SHP77 treated with DMSO at 0.1 percent for 48 hours (cell line): ENCODE data around the gene MYOM1.

Source experiments
- DNase-seq: peaks from one replicate; lab custom pipeline; 2025; lab: John Stamatoyannopoulos, UW

The MYOM1 gene

DNA sequence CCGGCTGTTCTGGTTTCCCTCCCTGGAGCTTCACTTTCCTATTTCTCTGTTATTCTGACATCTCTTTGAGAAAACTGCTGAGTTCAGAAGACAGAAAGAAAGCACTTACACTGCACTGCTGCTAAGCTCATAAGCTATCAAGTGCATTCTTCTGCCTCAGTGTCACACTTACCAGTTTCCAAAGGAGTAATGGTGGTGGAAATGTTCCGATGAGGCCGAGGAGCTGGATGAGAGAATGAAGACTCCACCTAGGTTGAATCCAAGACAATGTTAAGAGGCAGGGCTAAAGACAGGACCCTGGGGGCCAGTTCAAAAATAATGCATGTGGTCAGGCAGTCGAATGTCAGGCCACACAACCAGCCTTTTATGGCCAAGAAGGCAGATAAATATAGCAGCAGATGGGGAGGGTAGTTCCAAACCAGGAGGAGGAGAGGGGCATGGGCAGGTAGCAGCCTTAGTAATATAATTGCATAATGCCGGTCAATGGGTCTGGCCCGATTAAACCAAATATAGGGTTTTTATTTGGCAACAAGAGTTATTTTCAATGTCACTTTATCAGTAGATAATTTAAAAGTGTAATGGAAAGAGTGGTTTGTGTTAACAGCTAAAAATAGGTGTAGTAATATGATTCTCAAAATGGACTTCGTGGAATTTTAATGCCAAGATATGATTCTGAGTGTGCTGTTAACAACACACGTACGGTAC lies at the start of gene MYOM1:
Gene MYOM1 (minus strand): TSS at position 338 of the 705 bp plus-strand sequence. CDS start 4,745 bp downstream, outside the sequence.
- DNase-seq = no peak

DNA sequence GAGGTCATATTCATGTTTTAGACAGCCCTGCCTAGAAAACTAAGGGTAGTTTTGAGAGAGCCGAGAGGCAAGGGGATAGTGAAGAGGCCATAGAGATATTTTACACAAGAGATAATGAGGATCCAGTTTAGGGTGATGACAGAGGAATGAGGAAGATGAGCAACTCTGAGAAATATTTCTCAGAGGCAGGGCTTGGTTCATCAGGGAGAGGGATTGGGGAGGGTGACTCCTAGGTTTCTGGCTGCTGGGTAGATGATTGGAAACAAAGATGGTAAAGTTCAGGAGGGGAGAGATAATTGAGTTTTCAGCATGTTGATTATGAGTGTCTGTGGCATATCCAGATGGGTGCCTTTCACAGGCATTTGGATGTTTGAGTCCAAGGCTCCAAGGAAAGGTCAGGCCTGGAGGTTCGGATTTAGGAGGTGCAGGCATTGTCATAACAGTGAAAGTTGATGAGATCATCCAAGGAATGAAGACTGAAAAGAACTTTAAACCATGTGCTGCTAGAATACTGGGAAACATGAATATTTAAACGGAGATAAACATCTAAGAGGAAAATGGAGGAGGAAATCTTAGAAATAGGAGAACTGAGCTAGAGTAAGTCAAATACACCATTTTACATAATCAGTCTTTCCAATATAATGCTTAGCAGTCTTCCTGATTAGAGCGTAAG lies 49.6 kb upstream of the MYOM1 start:
- no peak for DNase-seq

DNA sequence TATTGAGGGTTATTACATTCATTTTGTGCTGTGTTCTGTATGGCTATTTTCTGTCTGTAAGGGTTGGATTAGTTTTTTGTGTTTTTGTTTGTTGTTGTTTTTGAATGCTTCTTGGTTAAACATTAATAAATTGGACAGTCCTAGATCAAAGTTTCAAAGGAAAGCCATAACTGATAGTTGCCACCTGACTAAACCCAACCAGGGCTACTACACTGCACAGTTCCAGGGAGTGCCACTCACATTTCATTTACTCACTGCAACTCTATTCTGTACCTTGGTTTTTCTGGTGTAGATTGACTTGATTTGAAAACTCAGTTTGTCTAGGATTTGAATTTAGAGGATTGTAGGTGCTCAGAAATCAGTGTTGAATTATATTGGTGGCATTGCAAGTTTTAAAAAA lies 48.5 kb upstream of the MYOM1 start:
- DNase-seq = no peak

DNA sequence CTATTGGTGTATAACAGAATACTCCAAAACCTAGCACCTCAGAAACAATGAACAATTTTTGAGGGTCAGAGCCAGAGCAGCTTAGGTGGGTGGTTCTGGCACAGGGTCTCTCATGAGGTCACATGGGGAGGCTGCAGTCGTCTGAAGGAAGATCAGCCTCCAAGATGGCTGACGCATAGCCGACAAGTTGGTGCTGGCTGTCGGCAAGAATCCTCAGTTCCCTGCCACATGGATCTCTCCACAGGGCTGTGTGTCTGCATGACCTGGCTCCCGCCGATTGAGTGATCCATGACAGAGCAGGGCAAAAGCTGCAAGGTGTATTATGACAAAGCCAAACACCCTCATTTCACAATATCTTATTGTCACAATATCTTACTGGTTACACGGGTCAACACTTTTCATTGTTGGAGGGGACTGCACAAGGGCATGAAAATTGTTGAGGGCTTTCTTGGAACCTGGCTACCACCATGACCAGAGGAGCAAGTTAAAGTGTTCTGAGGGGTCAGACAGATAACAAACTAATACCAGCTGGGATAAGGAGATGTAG lies 46.4 kb upstream of the MYOM1 start:
- DNase-seq = no peak

DNA sequence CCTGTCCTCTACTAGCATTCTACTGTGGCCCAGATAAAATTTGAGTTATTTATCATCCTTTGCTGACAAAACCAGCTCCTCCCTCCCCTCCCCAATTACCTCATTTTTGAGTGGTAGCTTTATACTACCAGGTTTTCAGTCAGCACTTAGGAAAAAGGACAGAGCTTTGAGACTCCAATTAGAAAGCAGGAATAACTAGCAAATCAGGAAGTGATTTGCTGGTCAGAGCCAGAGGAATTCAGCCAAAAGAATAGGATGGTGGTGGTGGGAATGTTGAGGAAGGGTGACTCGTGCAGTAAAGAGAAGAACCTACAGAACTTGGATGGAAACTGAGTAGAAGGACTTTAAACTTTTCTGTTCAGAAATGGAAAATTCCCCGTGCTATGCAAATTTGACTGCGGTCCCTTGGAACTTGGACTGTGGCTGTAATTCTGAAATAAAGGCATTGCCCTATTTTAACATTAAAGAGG lies 45.8 kb upstream of the MYOM1 start:
- no peak for DNase-seq

GRCh38 chr18:3264362-3264761 lies 44.6 kb upstream of the MYOM1 start:
- DNase-seq = no peak

DNA sequence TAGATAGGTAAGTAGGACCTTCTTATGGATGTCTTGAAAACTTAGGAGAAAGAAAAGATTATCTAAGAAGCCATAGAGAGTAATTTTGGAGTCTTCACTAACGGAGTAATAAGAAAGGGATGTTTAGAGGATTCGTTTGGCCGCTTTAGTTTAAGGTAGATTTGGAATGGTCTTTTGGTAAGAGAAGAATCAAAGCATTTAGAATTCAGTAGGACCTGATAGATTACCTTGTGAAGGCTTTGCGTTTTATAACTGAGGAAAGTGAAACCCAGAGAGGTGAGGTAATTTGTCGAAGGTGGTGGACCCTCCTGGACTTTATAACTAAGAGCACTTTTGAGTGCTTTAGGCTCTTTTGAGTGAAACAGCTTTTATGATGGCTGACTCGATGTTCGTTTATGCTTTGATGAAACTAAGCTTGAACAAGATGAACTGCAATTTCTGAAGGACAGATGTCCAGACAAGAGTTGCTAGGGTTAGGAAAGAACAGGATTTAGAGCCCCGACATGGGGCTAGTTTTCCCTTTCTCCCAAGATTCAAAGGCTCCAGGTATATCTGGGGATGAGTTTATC lies 43.4 kb upstream of the MYOM1 start:
- no peak for DNase-seq

- DNase-seq = no peak
These were observed 42.7 kb upstream of the MYOM1 start for GRCh38 chr18:3262234-3263131.

DNA sequence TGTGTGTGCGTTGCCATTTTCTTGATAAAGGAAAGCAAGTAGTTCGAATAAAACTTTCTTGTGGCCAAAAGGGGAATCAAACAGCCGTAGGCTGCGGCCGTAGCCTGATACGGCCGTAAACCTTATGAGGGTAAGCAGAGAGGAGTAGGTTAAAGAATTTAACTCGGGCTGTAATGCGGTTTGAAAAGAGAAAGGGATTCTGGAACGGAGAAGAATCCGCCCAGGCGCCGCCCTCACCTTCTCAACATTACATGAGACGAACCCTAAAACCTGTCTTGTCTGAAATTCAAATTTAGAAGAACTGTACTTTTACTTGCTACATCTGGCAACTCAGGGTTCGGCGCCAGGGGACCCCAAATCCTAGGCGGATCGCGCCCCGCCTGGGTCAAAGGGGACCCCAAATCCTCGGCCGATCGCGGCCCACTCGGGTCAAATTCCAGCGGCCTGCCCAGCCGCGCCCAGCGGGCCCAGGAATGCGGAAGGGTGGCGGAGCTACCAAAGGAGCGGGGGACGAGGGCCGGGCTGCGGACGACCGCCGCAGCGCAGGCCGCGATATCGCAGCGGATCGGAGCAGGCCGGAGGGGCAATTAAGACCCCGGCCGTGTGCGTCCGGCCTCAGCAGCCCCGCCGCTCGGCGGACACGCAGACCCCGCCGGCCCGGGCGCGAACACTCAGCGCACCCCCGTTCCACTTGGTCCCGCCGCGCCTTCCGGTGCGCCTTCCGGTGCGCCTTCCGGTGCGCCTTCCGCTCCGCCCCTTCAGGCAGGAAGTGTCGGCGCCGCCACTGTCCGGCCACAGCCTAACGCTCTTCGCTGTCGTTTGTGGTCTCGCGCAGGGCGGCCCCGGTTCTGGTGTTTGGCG lies 41.8 kb upstream of the MYOM1 start, which contains the start of gene MYL12B:
Gene MYL12B (plus strand): TSS at position 761 of the 861 bp plus-strand sequence. CDS start 10,766 bp downstream, outside the sequence.
- DNase-seq = peak; percentile 34

- DNase-seq = no peak
These were observed 41.2 kb upstream of the MYOM1 start for GRCh38 chr18:3260995-3261372.

- DNase-seq = no peak
These were observed 37.9 kb upstream of the MYOM1 start for GRCh38 chr18:3257627-3258120.

GRCh38 chr18:3256693-3257626 lies 37.2 kb upstream of the MYOM1 start:
- DNase-seq = no peak

DNA sequence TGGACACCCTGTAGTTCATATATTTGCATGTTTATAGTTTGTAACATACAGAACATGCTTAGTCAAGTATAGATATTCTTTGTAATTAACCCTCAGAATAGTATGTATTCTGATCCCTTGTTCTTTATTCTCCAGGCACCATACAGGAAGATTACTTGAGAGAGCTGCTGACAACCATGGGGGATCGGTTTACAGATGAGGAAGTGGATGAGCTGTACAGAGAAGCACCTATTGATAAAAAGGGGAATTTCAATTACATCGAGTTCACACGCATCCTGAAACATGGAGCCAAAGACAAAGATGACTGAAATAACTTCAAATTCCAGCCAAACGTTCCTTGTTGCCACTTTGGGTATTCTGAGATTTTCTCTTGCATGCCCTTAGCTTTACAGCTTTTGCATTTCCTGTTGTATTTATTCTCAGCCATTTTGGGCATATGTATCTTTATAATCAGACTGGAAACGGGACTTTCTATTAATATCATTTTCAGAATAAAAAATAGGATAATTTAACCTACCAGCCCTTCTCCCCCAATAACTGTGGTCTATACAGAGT lies 35.9 kb upstream of the MYOM1 start:
- no peak for DNase-seq

GRCh38 chr18:3254725-3255124 lies 35.0 kb upstream of the MYOM1 start:
- DNase-seq = no peak

GRCh38 chr18:3252843-3253242 lies 33.1 kb upstream of the MYOM1 start:
- DNase-seq = no peak

GRCh38 chr18:3251963-3252277 lies 32.2 kb upstream of the MYOM1 start:
- DNase-seq = no peak

GRCh38 chr18:3251249-3251962 lies 31.6 kb upstream of the MYOM1 start:
- DNase-seq = no peak

DNA sequence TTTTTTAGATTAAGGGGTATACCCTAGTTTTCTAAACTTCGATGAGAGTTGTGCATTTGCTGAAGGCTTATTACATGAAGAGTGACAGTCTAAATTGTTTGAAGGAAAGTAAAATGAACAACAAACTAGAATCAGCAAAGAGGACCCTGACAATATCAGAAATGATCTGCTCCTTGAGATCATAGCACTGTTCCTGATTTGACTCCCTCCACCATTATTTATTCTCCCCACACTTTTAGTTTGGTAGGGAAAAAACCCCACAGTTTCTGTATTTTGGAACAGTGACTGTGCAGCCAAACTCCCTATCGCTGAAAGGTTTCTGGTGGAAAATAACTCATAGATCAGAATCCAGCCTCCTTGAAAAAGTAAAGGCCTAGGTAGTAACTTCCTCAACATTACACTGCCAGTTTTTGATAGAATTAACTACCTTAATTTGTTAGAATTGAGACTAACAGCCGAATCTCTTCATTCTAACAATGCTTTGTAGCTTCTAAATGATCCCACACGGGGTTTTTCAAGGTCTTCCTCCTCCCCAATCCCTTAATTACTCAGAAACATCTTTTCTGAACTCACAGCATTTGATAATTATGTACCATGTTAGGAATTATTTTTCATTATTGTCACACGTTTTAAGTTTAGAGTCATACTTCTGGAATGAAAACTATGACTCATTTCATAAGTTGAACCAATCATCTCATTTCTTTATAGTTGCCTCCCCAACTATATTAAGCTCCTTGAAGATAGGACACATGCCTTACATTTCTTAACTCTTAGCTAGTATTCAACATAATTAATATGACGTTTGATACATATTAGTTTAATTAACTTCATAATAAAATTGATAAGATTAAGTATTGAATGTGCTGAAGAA lies 30.7 kb upstream of the MYOM1 start:
- no peak for DNase-seq
